Measurements from ENCODE around the gene NDUFS6. TPM values are rescaled to one million over a fixed set of nuclear protein-coding genes. Genes with fewer than 3 reads are reported as not detected.

Gene NDUFS6
- 60.0 and 159 TPM in 2 replicates for total RNA-seq (2014; rRNA removed; shearing (Covaris generic))

DNA sequence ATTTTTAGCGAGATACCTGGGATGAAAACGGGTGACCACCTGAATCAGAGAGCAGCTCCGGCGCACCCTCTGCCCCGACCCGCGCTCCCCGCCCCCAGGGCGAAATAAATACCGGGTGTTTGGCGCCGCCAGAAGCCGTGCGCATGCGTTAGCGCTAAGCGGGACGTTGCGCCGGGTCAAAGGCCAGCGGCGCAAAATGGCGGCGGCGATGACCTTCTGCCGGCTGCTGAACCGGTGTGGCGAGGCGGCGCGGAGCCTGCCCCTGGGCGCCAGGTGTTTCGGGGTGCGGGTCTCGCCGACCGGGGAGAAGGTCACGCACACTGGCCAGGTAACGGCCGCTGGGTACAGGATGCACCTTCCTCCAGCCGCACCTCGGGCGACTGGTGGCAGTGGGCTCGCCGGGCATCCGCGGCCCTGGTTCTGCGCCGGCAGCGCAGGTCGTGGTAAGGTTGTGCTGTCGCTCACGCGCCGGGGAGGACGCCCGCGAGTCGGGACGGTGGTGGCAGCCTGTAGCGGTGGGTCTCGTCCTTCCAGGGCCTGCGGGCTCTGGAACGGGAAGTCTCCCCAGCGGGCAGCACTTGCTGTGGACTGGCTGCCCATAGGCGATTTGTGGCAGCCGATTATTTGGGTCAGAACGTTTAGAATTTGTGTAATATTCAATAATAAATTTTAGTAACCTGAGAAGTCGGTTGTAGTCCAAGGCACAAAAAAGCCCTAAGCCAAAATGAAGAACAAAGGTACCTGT, at the start of gene NDUFS6:
NDUFS6 (plus strand) TSS at position 186 of the 745 bp plus-strand sequence; CDS start at position 197, 11 bp downstream.
- DNase-seq (ENCODE audit: low read depth): peak; percentile 65

DNA sequence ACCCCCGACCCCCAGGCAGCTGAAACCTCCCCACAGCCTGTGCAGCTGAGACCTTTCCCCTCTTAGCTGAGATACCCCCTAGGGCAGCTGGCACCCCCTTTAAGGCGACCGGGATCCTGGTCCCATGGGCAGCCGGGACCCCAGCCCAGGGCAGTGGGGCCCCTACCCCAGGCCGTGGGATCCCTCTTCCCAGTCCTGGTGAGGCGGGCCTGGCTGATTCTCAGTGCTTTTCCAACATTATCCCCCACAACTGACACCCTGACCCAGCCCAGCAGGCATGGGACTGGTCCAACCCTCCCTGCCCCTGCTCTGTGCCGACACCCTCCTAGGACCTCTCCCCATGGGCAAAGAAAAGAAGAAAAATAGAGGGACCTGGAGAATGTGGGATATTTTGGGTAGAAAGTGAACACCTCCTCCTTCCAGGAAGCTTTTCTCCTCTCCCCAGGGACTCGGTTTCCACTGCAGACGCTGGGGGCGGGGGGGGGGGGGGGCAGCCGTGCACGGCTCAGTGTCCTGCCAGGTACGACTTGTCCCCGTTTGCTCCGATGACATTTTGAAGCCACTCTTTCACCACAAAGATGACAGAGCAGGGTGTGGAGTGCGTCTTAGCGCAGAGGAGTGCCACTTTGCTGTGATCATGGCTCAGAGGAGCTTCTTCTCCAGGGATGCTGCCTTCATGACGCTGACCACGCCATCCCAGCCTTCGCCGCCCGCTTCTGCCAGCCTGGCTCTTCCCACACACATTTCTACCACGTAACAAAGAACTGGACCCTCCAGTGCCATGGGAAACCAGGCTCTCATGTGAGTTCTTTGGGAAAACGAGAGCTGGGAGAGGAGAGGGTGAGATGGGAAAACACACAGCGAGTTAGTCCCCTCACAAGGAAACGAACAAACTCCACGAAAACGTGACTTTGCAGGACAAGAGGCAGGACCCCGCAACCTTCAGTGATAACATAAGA, 49.1 kb upstream of the NDUFS6 start:
- DNase-seq (ENCODE audit: low read depth): no peak

DNA sequence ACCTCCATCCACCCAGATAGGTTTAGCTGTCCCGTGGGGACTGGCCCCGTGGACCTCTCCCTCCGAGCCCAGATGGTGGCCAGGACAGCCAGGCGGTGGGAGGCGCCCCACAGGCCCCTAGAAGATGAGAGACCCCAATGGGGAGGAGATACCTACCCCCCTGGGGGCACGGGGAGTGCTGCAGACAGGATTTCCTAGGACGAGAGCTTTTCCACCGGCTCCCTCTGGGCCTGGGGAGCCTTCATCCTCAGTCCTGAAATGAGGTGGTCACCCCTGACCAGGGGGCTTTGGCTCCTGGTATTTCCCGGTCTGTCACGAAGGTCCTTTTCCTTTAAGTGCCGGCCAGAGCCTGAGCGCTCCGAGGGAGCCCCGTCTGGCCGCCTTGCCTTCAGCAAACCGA, 48.3 kb upstream of the NDUFS6 start:
- DNase-seq (ENCODE audit: low read depth): no peak

GRCh38 chr5:1753490-1753889, 47.7 kb upstream of the NDUFS6 start:
- DNase-seq (ENCODE audit: low read depth): no peak

DNA sequence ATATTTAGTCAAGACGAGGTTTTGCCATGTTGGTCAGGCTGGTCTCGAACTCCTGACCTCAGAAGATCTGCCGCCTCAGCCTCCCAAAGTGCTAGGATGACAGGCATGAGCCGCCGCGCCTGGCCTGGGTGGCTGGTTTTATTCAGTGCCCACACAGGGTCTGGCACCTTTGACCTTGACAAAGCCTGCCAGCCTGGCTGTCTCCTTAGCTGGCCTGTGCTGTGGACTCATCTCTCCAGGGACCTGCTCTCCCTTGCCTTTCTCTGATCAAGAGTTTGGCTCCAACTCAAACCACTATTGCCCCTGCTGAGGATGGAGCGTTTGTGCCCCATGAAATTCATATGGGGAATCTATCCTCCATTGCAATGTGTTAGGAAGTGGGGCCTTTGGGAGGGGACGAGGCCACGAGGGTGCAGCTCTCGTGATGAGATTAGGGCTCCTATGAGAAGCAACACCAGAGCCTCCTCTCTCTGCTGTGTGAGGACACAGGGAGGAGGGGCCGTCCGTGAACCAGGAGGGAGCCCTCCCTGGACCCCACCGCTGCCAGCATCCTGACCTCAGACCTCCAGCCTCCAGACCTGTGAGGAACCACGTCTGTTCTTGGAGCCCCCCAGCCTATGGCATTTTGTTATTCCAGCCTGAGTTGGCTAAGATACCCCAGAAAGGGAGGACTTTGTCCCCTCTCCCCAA, 46.5 kb upstream of the NDUFS6 start:
- DNase-seq (ENCODE audit: low read depth): no peak

GRCh38 chr5:1755321-1755949, 45.8 kb upstream of the NDUFS6 start:
- no peak for DNase-seq (ENCODE audit: low read depth)

DNA sequence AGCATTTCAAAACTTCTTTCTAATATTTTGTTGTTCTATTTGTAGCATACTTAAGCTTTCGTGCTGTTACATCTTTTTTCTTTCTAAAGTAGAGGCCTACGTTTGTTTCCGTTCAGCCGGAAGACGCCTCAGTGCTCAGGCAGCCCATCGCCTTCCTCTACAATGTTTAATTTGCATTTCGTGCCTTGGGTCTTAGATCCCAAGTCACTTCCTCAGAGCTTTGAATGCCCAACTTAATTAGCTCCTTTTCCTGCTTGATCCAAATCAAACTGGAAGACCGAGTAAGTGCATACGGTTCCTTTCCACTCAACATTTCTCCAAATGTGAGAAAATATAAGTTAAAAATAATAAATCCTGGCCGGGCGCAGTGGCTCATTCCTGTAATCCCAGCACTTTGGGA, 44.7 kb upstream of the NDUFS6 start:
- no peak for DNase-seq (ENCODE audit: low read depth)

- no peak for DNase-seq (ENCODE audit: low read depth)
These were observed 43.7 kb upstream of the NDUFS6 start for GRCh38 chr5:1757511-1757910.

GRCh38 chr5:1758574-1758973, 42.6 kb upstream of the NDUFS6 start:
- no peak for DNase-seq (ENCODE audit: low read depth)

GRCh38 chr5:1759378-1759970, 41.7 kb upstream of the NDUFS6 start:
- no peak for DNase-seq (ENCODE audit: low read depth)

DNA sequence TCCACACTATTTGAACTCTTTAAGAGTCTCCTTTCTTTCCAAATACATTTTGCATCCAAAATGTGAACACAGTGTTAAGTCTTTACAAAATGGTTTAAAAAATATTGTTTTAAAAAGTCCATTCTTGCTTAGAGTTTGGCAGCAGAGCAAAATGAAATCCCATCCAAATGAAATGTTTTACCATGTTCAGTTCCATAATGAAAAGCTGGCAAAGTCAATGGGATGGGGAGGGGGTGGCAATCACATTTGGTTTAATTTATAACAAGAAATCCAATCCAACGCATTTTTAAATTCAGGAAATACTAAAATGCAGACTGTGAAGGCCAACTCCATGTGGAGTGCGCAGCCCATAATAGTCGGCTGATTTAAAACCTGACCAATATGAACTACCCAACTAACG, 41.0 kb upstream of the NDUFS6 start:
- DNase-seq (ENCODE audit: low read depth): no peak

GRCh38 chr5:1760656-1761452, 40.4 kb upstream of the NDUFS6 start:
- no peak for DNase-seq (ENCODE audit: low read depth)

DNA sequence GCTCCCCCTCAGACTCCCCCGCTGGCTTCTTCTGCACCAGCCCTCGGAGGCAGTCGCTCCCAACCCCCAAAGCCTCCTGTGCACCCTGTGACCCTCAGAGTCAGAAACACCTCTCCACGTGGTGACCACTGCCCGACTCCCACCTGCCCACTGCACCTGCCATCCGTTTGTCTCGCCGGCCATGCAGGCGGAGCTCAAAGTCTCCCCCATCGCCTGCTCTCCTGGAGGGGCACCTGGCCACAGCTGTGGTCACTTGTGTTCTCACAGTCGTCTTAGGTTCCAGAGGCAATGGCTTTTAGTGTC, 39.8 kb upstream of the NDUFS6 start:
- DNase-seq (ENCODE audit: low read depth): no peak

DNA sequence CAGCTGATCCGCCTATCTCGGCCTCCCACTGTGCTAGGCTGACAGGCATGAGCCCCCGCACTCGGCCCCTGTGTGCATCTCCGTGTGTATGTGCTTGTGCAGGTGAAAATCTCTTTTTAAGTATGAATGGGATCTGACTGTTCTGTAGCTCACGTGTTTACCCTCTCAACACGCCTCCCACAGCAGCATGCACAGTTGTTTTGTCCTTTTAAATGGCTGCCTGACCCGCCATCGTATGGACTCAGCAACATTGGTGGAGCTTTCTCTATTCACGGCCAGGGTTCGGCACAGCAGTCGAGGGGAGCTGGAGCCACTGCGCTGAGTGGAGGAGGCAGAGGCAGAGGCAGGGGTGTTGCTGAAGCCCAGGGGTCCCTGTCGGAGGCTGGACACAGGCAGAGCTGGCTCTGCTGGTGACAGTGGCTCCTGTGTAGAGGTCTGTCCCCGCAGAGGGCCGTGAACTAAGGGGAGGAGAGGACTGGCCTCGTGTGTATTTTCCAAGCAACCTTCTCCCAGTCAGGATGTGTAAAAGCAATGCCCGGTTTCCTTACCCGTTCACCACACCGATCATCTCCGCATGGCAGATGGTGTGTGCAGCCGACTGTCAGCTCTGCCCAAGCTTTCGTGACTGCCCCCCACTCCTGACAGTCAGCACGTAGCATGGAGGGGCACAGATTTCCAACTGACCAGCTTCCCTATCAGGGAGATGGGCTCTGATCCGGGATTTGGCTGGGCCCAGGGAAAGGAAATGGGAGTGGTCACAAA, 38.9 kb upstream of the NDUFS6 start:
- DNase-seq (ENCODE audit: low read depth): no peak

DNA sequence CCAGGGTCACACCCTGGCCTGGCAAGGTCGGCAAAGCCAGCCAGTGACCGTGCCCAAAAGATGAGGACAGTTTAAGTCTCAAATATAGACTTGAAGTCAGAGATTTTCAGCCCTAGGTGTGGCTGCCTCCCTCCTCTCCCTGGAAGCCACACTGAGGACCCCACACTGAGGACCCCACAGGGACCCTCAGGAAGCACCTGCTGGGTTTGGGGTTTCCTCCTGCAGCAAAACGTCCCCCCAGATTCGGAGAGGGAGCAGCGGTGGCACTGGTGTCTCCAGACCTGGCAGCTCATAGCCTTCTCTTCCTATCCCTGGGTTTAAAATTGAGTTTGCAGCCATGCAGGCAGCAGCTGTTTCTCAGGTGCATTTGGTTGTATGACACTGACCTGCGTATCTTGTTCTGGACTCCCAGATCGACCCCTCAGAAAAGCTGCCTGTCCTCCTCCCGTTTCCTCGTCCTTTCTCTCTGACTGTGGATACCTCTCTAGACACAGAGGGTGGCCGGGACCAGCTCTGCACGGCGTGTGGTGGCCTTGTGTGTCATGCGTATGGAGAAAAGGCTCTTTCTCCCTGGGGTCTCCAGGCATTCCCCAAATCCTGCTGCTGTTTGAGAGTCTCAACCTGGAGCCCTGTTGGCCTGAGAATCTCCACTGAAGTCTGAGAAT, 38.2 kb upstream of the NDUFS6 start:
- DNase-seq (ENCODE audit: low read depth): no peak

DNA sequence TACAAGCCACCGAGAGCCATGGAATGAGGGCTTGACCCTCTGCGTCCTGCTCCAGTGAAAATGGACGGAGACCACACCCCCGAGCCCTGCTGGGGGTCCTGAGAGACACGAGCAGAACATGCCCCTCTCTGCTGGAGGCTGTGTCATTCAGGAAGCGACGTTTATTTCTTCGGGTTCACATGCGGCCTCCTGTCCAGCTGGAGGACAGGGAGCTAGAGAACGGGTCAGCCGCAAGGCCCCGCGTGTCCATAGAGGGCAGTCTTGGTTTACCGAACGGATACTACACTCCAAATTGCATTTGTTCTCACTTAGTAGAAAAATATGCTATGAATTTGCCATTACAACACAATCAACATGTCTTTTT, 37.7 kb upstream of the NDUFS6 start:
- DNase-seq (ENCODE audit: low read depth): peak; percentile 60

- DNase-seq (ENCODE audit: low read depth): no peak
These were observed 37.1 kb upstream of the NDUFS6 start for GRCh38 chr5:1763960-1764605.

DNA sequence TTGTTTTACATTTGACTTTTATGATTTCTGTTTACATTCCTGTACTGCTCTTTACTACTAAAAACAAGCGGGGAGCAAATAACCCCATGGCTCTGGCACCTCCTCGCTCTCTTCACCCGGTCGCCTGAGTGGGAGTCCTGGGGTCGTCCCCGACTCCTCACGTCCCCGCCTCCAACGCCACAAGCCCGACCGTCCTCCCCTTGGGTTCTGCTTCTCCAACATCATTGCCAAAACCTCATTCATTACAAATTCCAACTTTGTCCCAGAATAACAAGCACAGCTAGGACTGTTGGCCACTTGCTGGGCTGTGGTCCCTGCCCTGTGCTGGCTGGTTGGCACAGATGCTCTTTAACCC, 36.6 kb upstream of the NDUFS6 start:
- no peak for DNase-seq (ENCODE audit: low read depth)

All from M059J (cell line).